Measurements from ENCODE around the gene LIAS. TPM values are rescaled to one million over a fixed set of nuclear protein-coding genes. Genes with fewer than 3 reads are reported as not detected.
"Not testable (repeated sequence)": the region's sequence is repeated elsewhere in the genome, so short reads cannot be mapped to it uniquely, and the experiment has no call there.

Gene LIAS
- polyA plus RNA-seq, 1 donor (not counting 4 experiments of a cell fraction or from before 2014, with no cell fraction given) = 20.6 TPM

GRCh38 chr4:39415678-39416283 is 43.1 kb upstream of the LIAS start:
- H3K27ac ChIP-seq (ENCODE audit: control insufficient read depth, insufficient read depth, low read length) = no peak overlapping the region
- no peak overlapping the region for H3K4me2 ChIP-seq (ENCODE audit: control insufficient read depth, extremely low read depth, insufficient read depth, low read depth, low read length)
- no peak overlapping the region for H3K9ac ChIP-seq (ENCODE audit: control insufficient read depth, extremely low read depth, insufficient read depth, low read length)
- H3K36me3 ChIP-seq (ENCODE audit: control insufficient read depth in 2 of 2, extremely low read depth in 1 of 2, insufficient read depth in 2 of 2, low read length in 2 of 2) = no peaks in the 10 kb centered on the region
- TF ChIP-seq EZH2 (IDR thresholded peaks at IDR 0.05; ENCODE audit: low read length) = no peak
- no peaks in the 10 kb centered on the region for H3K9me3 ChIP-seq (ENCODE audit: control insufficient read depth, low read depth, low read length)
- no peaks in the 10 kb centered on the region for H3K4me1 ChIP-seq (ENCODE audit: control insufficient read depth, extremely low read depth, insufficient read depth, low read length)
- H3K4me3 ChIP-seq (ENCODE audit: control insufficient read depth in 2 of 3, extremely low read depth in 1 of 3, insufficient read depth in 2 of 3, low read depth in 1 of 3, low read length in 3 of 3) = no peak overlapping the region
- no peaks in the 10 kb centered on the region for H3K79me2 ChIP-seq (ENCODE audit: control insufficient read depth, insufficient read depth, low read length)
- no peaks in the 10 kb centered on the region for H3K27me3 ChIP-seq (ENCODE audit: control insufficient read depth, extremely low read depth, insufficient read depth, low read length)
- FAIRE-seq (no peak), DNase-seq (ENCODE audit: low read depth, low spot score) (no peak)
- no peaks in the 10 kb centered on the region for H4K20me1 ChIP-seq (ENCODE audit: control insufficient read depth, extremely low read depth, insufficient read depth, low read length)
- dilution Hi-C loops (cut with MboI; ENCODE audit: extremely low pct_ligation_motif_present, low sequenced_read_pairs) = no loop called here
- no peaks in the 10 kb centered on the region for H3K9me1 ChIP-seq (ENCODE audit: control insufficient read depth, extremely low read depth, insufficient read depth, low read length)
- H2AFZ ChIP-seq (ENCODE audit: control insufficient read depth, low read length) = no peak overlapping the region

GRCh38 chr4:39422247-39422646 is 36.6 kb upstream of the LIAS start:
- no peaks in the 10 kb centered on the region for H3K27me3 ChIP-seq (ENCODE audit: control insufficient read depth, extremely low read depth, insufficient read depth, low read length)
- H3K4me2 ChIP-seq (ENCODE audit: control insufficient read depth, extremely low read depth, insufficient read depth, low read depth, low read length) = no peak overlapping the region
- no peaks in the 10 kb centered on the region for H3K9me3 ChIP-seq (ENCODE audit: control insufficient read depth, low read depth, low read length)
- H3K27ac ChIP-seq (ENCODE audit: control insufficient read depth, insufficient read depth, low read length) = no peak overlapping the region
- no peak for TF ChIP-seq CTCF (optimal IDR thresholded peaks at IDR 0.05 in 1 of 3, IDR thresholded peaks at IDR 0.05 in 1 of 3, conservative IDR thresholded peaks at IDR 0.05 in 1 of 3; ENCODE audit: extremely low read depth in 1 of 3, insufficient read depth in 2 of 3, low read length in 3 of 3)
- peaks cover under 1% of the 10 kb centered on the region for H3K4me1 ChIP-seq (ENCODE audit: control insufficient read depth, extremely low read depth, insufficient read depth, low read length)
- no peak overlapping the region for H2AFZ ChIP-seq (ENCODE audit: control insufficient read depth, low read length)
- H3K79me2 ChIP-seq (ENCODE audit: control insufficient read depth, insufficient read depth, low read length) = no peaks in the 10 kb centered on the region
- H4K20me1 ChIP-seq (ENCODE audit: control insufficient read depth, extremely low read depth, insufficient read depth, low read length) = no peaks in the 10 kb centered on the region
- no peaks in the 10 kb centered on the region for H3K36me3 ChIP-seq (ENCODE audit: control insufficient read depth in 2 of 2, extremely low read depth in 1 of 2, insufficient read depth in 2 of 2, low read length in 2 of 2)
- H3K9ac ChIP-seq (ENCODE audit: control insufficient read depth, extremely low read depth, insufficient read depth, low read length) = no peak overlapping the region
- dilution Hi-C loops (cut with MboI; ENCODE audit: extremely low pct_ligation_motif_present, low sequenced_read_pairs) = no loop called here
- no peak for FAIRE-seq
- H3K9me1 ChIP-seq (ENCODE audit: control insufficient read depth, extremely low read depth, insufficient read depth, low read length) = no peaks in the 10 kb centered on the region
- no peak for DNase-seq (ENCODE audit: low read depth, low spot score)
- H3K4me3 ChIP-seq (ENCODE audit: control insufficient read depth in 2 of 3, extremely low read depth in 1 of 3, insufficient read depth in 2 of 3, low read depth in 1 of 3, low read length in 3 of 3) = no peak overlapping the region

- FAIRE-seq; H3K27me3 ChIP-seq (ENCODE audit: control insufficient read depth, extremely low read depth, insufficient read depth, low read length); H3K4me2 ChIP-seq (ENCODE audit: control insufficient read depth, extremely low read depth, insufficient read depth, low read depth, low read length); H3K4me3 ChIP-seq (ENCODE audit: control insufficient read depth in 2 of 3, extremely low read depth in 1 of 3, insufficient read depth in 2 of 3, low read depth in 1 of 3, low read length in 3 of 3); H3K9me1 ChIP-seq (ENCODE audit: control insufficient read depth, extremely low read depth, insufficient read depth, low read length); H3K9me3 ChIP-seq (ENCODE audit: control insufficient read depth, low read depth, low read length); H2AFZ ChIP-seq (ENCODE audit: control insufficient read depth, low read length); H3K79me2 ChIP-seq (ENCODE audit: control insufficient read depth, insufficient read depth, low read length); H3K9ac ChIP-seq (ENCODE audit: control insufficient read depth, extremely low read depth, insufficient read depth, low read length); dilution Hi-C loops (cut with MboI; ENCODE audit: extremely low pct_ligation_motif_present, low sequenced_read_pairs); H3K36me3 ChIP-seq (ENCODE audit: control insufficient read depth in 2 of 2, extremely low read depth in 1 of 2, insufficient read depth in 2 of 2, low read length in 2 of 2); DNase-seq (ENCODE audit: low read depth, low spot score); H4K20me1 ChIP-seq (ENCODE audit: control insufficient read depth, extremely low read depth, insufficient read depth, low read length); H3K4me1 ChIP-seq (ENCODE audit: control insufficient read depth, extremely low read depth, insufficient read depth, low read length); H3K27ac ChIP-seq (ENCODE audit: control insufficient read depth, insufficient read depth, low read length): not testable (repeated sequence)
Measured at GRCh38 chr4:39425297-39425696, 33.6 kb upstream of the LIAS start.
